Smooth muscle cell (in vitro differentiated cells): Measurements from ENCODE around the gene SLC7A6OS. TPM values are rescaled to one million over a fixed set of nuclear protein-coding genes. Genes with fewer than 3 reads are reported as not detected.
A peak's percentile ranks its signal among the peaks of the same experiment; 100 is the strongest.

Source experiments
- DNase-seq: peaks from one replicate; lab custom pipeline; 2025; ENCODE audit not compliant: unreplicated experiment; lab: John Stamatoyannopoulos, UW
- H2AFZ ChIP-seq: fragments of 200-600 bp; sonication (generic); 2 replicates; pipeline ENCODE4 v1.6.0; 2016; ENCODE audit warnings: antibody characterized with exemption, low read depth, mild to moderate bottlenecking
- H3F3A ChIP-seq: fragments of 200-600 bp; sonication (generic); 2 replicates; pipeline ENCODE4 v1.6.0; 2017; ENCODE audit warnings: antibody characterized with exemption, low read depth
- H3K27ac ChIP-seq: fragments of 200-600 bp; sonication (generic); 2 replicates; pipeline ENCODE4 v1.5.1; 2016; ENCODE audit warnings: low read depth, mild to moderate bottlenecking
- H3K27me3 ChIP-seq: fragments of 200-600 bp; sonication (generic); 2 replicates; pipeline ENCODE4 v1.6.1; 2016; ENCODE audit warnings: low read depth, mild to moderate bottlenecking
- H3K36me3 ChIP-seq: fragments of 200-600 bp; sonication (generic); 2 replicates; pipeline ENCODE4 v1.5.1; 2016; ENCODE audit warnings: low read depth
- H3K4me1 ChIP-seq: fragments of 200-600 bp; sonication (generic); 2 replicates; pipeline ENCODE4 v1.5.1; 2016; ENCODE audit warnings: low read depth
- H3K4me2 ChIP-seq: fragments of 200-600 bp; sonication (generic); 2 replicates; pipeline ENCODE4 v1.6.0; 2016; ENCODE audit warnings: mild to moderate bottlenecking
- H3K4me3 ChIP-seq: fragments of 200-600 bp; sonication (generic); 2 replicates; pipeline ENCODE4 v1.5.1; 2016; ENCODE audit warnings: mild to moderate bottlenecking
- H3K79me2 ChIP-seq: fragments of 200-600 bp; sonication (generic); 2 replicates; pipeline ENCODE4 v1.6.0; 2016; ENCODE audit warnings: low read depth, mild to moderate bottlenecking
- H3K9ac ChIP-seq: fragments of 200-600 bp; sonication (generic); 2 replicates; pipeline ENCODE4 v1.6.0; 2016; ENCODE audit warnings: low read depth
- H3K9me3 ChIP-seq: fragments of 200-600 bp; sonication (generic); replicated peaks from 2 replicates; pipeline ENCODE4 v1.5.1; 2016; ENCODE audit warnings: low read depth
- H4K20me1 ChIP-seq: fragments of 200-600 bp; sonication (generic); 2 replicates; pipeline ENCODE4 v1.6.0; 2016; ENCODE audit warnings: low read depth
- CTCF ChIP-seq: fragments of 200-600 bp; sonication (generic); IDR thresholded peaks from 2 replicates; pipeline ENCODE4 v1.5.1; 2017; ENCODE audit warnings: borderline replicate concordance, mild to moderate bottlenecking, antibody characterized with exemption; ENCODE audit not compliant: insufficient read depth, poor library complexity, severe bottlenecking
- WGBS: methylation state at CpG from one replicate; pipeline ENCODE4 v1.1.7; 2016; ENCODE audit warnings: low lambda C conversion rate; 5-methylcytosine and 5-hydroxymethylcytosine counted together
- polyA plus RNA-seq: library from polyadenylated mRNA; unstranded; fragments of >200 nt; fragmentation: Nextera tagmentation; extraction: Ambion mirVana; gene quantifications from 2 replicates; pipeline ENCODE4 v1.2.1, GENCODE V29; 2016
- total RNA-seq: library from RNA; depleted of rRNA; stranded (reverse); fragments of >200 nt; gene quantifications from 2 replicates; pipeline ENCODE4 v1.2.3, GENCODE V29; 2014

Gene SLC7A6OS
- total and polyA plus RNA-seq, 2 experiments from 2014 or later = 9.6 to 13.9 TPM

DNA sequence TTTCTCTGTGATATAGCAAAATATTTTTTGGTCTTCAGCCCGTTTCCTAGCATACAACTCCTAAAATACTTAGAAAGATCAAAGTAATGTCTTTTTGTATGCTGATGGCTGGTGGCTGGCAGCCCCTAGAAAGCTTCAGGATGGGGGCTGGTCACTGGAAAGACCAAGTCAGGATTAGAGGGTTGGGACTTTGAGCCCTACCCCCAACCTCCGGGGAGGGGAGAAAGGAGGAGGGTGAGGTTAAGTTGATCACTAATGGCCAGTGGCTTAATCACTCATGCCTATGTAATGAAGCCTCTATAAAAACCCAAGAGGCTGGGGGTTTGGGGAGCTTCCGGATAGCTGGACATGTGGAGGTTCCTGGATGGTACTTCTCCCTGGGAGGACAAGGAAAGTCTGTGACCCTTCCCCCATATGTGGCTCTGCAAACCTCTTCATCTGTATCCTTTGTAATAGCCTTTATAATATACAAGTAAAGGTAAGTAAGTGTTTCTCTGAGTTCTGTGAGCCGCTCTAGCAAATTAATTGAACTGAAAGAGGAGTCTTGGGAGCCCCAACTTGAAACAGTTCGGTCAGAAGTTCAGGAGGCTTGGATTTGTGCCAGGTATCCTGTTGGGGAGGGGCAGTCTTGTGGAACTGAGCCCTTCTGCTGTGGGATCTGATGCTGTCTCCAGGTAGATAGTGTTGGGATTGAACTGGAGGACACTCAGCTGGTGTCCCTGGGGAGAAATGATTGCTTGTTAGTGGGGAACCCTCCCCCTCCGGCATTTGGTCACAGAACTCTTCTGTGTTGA is 42.9 kb downstream of the SLC7A6OS start:
- Histone ChIP-seq H3K27ac (no peak overlapping the region), H3K4me1 (peaks cover 7% of the 10 kb centered on the region), H3K4me3 (no peak overlapping the region), H3K9ac (no peak overlapping the region), H3K4me2 (no peak overlapping the region), H3K36me3 (no peaks in the 10 kb centered on the region), H2AFZ (no peak overlapping the region), H3K79me2 (peaks cover 72% of the 10 kb centered on the region), H4K20me1 (peaks cover 63% of the 10 kb centered on the region), H3F3A (peaks cover 8% of the 10 kb centered on the region), H3K9me3 (no peaks in the 10 kb centered on the region), H3K27me3 (no peaks in the 10 kb centered on the region)
- DNase-seq = no peak
- WGBS = 79% methylated on average over 6 of the region's 6 CpGs
- TF ChIP-seq CTCF = no peak

GRCh38 chr16:68265078-68265920 is 45.4 kb downstream of the SLC7A6OS start:
- 5% methylated on average over 23 of the region's 23 CpGs for WGBS
- Histone ChIP-seq H3K36me3 (no peaks in the 10 kb centered on the region), H3K4me2 (peak overlapping the region; percentile 91), H3K27me3 (no peaks in the 10 kb centered on the region), H3K9me3 (no peaks in the 10 kb centered on the region), H3K79me2 (peaks cover 47% of the 10 kb centered on the region), H3K27ac (peak overlapping the region; percentile 94), H3K4me3 (peak overlapping the region; percentile 63), H2AFZ (peak overlapping the region; percentile 77), H3K9ac (peak overlapping the region; percentile 94), H4K20me1 (peaks cover 37% of the 10 kb centered on the region), H3F3A (peaks cover 8% of the 10 kb centered on the region), H3K4me1 (peaks cover 7% of the 10 kb centered on the region)
- TF ChIP-seq CTCF = no peak
- peak; percentile 23 for DNase-seq

DNA sequence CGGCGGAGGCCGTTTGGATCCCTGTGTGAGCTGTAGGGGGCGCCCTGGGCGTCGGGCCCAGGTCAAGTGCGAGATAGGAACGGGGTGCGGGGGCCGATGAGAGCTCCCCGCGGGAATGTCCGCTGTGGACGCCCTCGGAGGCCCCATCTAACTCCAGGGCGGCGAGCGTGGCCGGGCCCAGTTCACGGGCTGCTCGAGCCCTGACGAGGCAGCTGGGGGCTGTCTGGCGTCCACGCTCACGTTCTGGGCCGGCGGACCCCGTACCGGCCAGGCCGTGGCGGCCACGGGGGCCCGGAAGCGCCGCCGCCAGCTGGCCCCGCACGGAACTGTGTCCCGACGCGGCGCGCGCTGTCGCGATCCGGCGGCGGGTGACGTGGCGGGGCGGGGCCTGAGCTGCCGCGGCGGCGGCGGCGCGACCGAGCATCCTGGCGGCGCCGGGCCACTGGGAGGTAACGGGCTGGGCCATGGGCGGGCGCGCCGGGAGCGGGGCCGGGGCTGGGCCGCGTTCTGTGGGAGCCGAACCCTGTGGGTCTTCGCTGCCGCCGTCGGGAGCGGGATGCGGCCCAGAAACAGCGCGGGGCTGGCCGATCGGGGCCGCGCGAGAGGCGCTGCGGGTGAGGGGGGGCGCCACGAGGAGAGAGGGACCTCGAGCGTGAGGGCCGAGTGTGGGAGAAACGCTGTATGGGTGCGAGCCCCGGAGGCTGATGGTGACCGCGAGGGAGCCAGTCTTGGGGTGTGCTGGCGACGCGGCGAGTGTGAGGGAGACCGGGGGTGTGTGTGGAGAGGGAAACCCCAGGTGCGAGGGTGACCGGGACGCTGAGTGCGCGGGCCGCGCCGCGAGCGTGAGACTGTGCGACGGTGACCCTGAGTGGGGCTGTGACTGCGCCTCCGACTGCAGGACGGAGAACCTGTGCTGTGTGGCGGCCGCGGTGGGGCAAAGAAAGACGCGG is 46.3 kb downstream of the SLC7A6OS start, which contains the start of gene SLC7A6:
SLC7A6 (plus strand) TSS at position 399 of the 950 bp plus-strand sequence. CDS start 10,201 bp downstream, outside the sequence.
- Histone ChIP-seq H3K4me1 (peaks cover 7% of the 10 kb centered on the region), H3K27ac (peak within 1 kb of the TSS; percentile 94), H3K79me2 (peaks cover 38% of the 10 kb centered on the region), H3F3A (peaks cover 8% of the 10 kb centered on the region), H3K9me3 (no peaks in the 10 kb centered on the region), H4K20me1 (peaks cover 28% of the 10 kb centered on the region), H3K4me3 (peak within 1 kb of the TSS; percentile 63), H3K9ac (peak within 1 kb of the TSS; percentile 94), H2AFZ (peak within 1 kb of the TSS; percentile 77), H3K27me3 (no peaks in the 10 kb centered on the region), H3K36me3 (no peaks in the 10 kb centered on the region), H3K4me2 (peak within 1 kb of the TSS; percentile 91)
- TF ChIP-seq CTCF = peak; percentile 66
- WGBS = 1% methylated on average over 112 of the region's 123 CpGs
- DNase-seq = peak; percentile 71
